IMR-90 (cell line): ENCODE measurements around the gene CUTA.

ENCODE experiments used
- BHLHE40 ChIP-seq: fragments of 150-350 bp; IDR thresholded peaks from 2 replicates; pipeline ENCODE4 v1.6.1; 2016; ENCODE audit warnings: mild to moderate bottlenecking, low read depth, low read length
- CEBPB ChIP-seq: IDR thresholded peaks from 2 replicates; pipeline ENCODE4 v1.6.1; 2012; ENCODE audit warnings: low read depth, low read length, improper control_type of control experiment
- CTCF ChIP-seq: conservative IDR thresholded peaks from 2 replicates; pipeline ENCODE4 v1.5.1; 2012; ENCODE audit warnings: mild to moderate bottlenecking, low read depth, low read length, improper control_type of control experiment
- MAFK ChIP-seq: IDR thresholded peaks from 2 replicates; pipeline ENCODE4 v1.6.1; 2012; ENCODE audit warnings: low read depth, low read length, improper control_type of control experiment
- MXI1 ChIP-seq: IDR thresholded peaks from 2 replicates; pipeline ENCODE4 v1.6.1; 2012; ENCODE audit warnings: low read depth, mild to moderate bottlenecking, low read length, moderate library complexity, borderline replicate concordance
- NFE2L2 ChIP-seq: fragments of 150-350 bp; IDR thresholded peaks from 2 replicates; pipeline ENCODE4 v1.6.1; 2016; ENCODE audit warnings: low read depth, mild to moderate bottlenecking, low read length
- POLR2A ChIP-seq: IDR thresholded peaks from 2 replicates; pipeline ENCODE4 v1.6.1; 2012; ENCODE audit warnings: mild to moderate bottlenecking, low read depth, low read length
- RAD21 ChIP-seq: IDR thresholded peaks from 2 replicates; pipeline ENCODE4 v1.6.1; 2012; ENCODE audit warnings: low read length, improper control_type of control experiment
- RCOR1 ChIP-seq: IDR thresholded peaks from 2 replicates; pipeline ENCODE4 v1.6.1; 2012; ENCODE audit warnings: mild to moderate bottlenecking, low read length, improper control_type of control experiment; ENCODE audit not compliant: insufficient replicate concordance
- RFX5 ChIP-seq: IDR thresholded peaks from 2 replicates; pipeline ENCODE4 v1.8.0; 2012; ENCODE audit warnings: low read depth, mild to moderate bottlenecking, low read length, moderate library complexity
- SMC3 ChIP-seq: fragments of 150-350 bp; IDR thresholded peaks from 2 replicates; pipeline ENCODE4 v1.6.1; 2016; ENCODE audit warnings: low read depth, mild to moderate bottlenecking, antibody characterized with exemption, low read length, moderate library complexity
- USF2 ChIP-seq: fragments of 150-350 bp; IDR thresholded peaks from 2 replicates; pipeline ENCODE4 v1.6.1; 2017; ENCODE audit warnings: mild to moderate bottlenecking, antibody characterized with exemption, low read length, low read depth

GRCh38 chr6:33443025-33443424 is 25.1 kb upstream of the CUTA start:
- TF ChIP-seq POLR2A (no peak), CTCF (no peak), RFX5 (no peak), MAFK (no peak), CEBPB (no peak), RAD21 (no peak), USF2 (no peak), NFE2L2 (no peak), SMC3 (no peak), BHLHE40 (no peak), MXI1 (no peak), RCOR1 (no peak)
